ENCODE data around the gene MRPS2. TPM values are rescaled to one million over a fixed set of nuclear protein-coding genes. Genes with fewer than 3 reads are reported as not detected.

Gene MRPS2
- total and polyA plus RNA-seq, 10 of the 15 experiments (the other 5 are each of a cell fraction or from before 2014, with no cell fraction given) = 3.3 to 103 (median 69.5) TPM

GRCh38 chr9:135454737-135455136 is 45.7 kb upstream of the MRPS2 start:
- Histone ChIP-seq H3K4me2 (ENCODE audit: control insufficient read depth, insufficient read depth) (no peak overlapping the region), H3K9me3 (replicated peaks; ENCODE audit: control insufficient read depth, insufficient read depth, low read length) (no peaks in the 10 kb centered on the region; the same call in 2 of the 3 replicates), H3K9ac (ENCODE audit: control insufficient read depth, insufficient read depth, low read length) (no peak overlapping the region), H3K27ac (ENCODE audit: control insufficient read depth, insufficient read depth) (no peak overlapping the region), H3K36me3 (ENCODE audit: control insufficient read depth in 2 of 2, insufficient read depth in 2 of 2, low read length in 1 of 2) (no peaks in the 10 kb centered on the region), H3K79me2 (ENCODE audit: control insufficient read depth, insufficient read depth, low read length) (no peaks in the 10 kb centered on the region), H3K27me3 (replicated peaks in 1 of 2; ENCODE audit: control insufficient read depth in 2 of 2, insufficient read depth in 2 of 2, low read length in 1 of 2) (peaks cover 0 to 4% of the 10 kb centered on the region in 2 experiments; a peak in 1 of 4 replicates), H3K4me1 (ENCODE audit: control insufficient read depth, insufficient read depth, low read length) (no peaks in the 10 kb centered on the region), H4K20me1 (ENCODE audit: control insufficient read depth, insufficient read depth) (no peaks in the 10 kb centered on the region), H2AFZ (ENCODE audit: control insufficient read depth, low read depth, low read length) (no peak overlapping the region), H3K4me3 (no peak overlapping the region)
- POLR2A ChIA-PET = no interaction called here
- CTCF ChIA-PET = interaction anchor here (0.6 kb wide), 1 partner anchor 111 kb away, joined by 3 read pairs; no protein-coding TSS in a partner anchor
- ATAC-seq (no peak), DNase-seq (ENCODE audit: low read depth, low spot score) (no peak), FAIRE-seq (no peak)
- no TSS peak for BruUV-seq (replicated peaks)
- in situ Hi-C loops (cut with MboI) = no loop called here
- 6% methylated on average over 5 of the region's 5 CpGs for WGBS (ENCODE audit: insufficient coverage, insufficient replicate concordance, low lambda C conversion rate, missing lambda C conversion rate)
- intact Hi-C loops (cut with micrococcal nuclease; ENCODE audit: unreplicated experiment) = no loop called here
- RAD21 ChIA-PET (ENCODE audit: unreplicated experiment) = no interaction called here
- SMC1A ChIA-PET (ENCODE audit: uncharacterized antibody, unreplicated experiment) = no interaction called here
- TF ChIP-seq TCF3 (IDR thresholded peaks at IDR 0.05; ENCODE audit: borderline replicate concordance, insufficient read depth, low read depth, low read length) = no peak

- FAIRE-seq = no peak
- DNase-seq (ENCODE audit: low read depth, low spot score) = no peak
- in situ Hi-C loops (cut with MboI) (no loop called here), intact Hi-C loops (cut with micrococcal nuclease; ENCODE audit: unreplicated experiment) (no loop called here)
- Histone ChIP-seq H3K4me3 (no peak overlapping the region), H4K20me1 (ENCODE audit: control insufficient read depth, insufficient read depth) (no peaks in the 10 kb centered on the region), H3K9ac (ENCODE audit: control insufficient read depth, insufficient read depth, low read length) (no peak overlapping the region), H3K27ac (ENCODE audit: control insufficient read depth, insufficient read depth) (no peak overlapping the region), H2AFZ (ENCODE audit: control insufficient read depth, low read depth, low read length) (no peak overlapping the region), H3K4me1 (ENCODE audit: control insufficient read depth, insufficient read depth, low read length) (no peaks in the 10 kb centered on the region), H3K36me3 (ENCODE audit: control insufficient read depth in 2 of 2, insufficient read depth in 2 of 2, low read length in 1 of 2) (no peaks in the 10 kb centered on the region), H3K9me3 (replicated peaks; ENCODE audit: control insufficient read depth, insufficient read depth, low read length) (no peaks in the 10 kb centered on the region; the same call in 2 of the 3 replicates), H3K4me2 (ENCODE audit: control insufficient read depth, insufficient read depth) (no peak overlapping the region), H3K79me2 (ENCODE audit: control insufficient read depth, insufficient read depth, low read length) (no peaks in the 10 kb centered on the region), H3K27me3 (replicated peaks in 1 of 2; ENCODE audit: control insufficient read depth in 2 of 2, insufficient read depth in 2 of 2, low read length in 1 of 2) (peaks cover 0 to 4% of the 10 kb centered on the region in 2 experiments; a peak in 1 of 4 replicates)
- ChIA-PET SMC1A (ENCODE audit: uncharacterized antibody, unreplicated experiment) (no interaction called here), POLR2A (no interaction called here), CTCF (no interaction called here), RAD21 (ENCODE audit: unreplicated experiment) (no interaction called here)
- BruUV-seq (replicated peaks) = no TSS peak
- ATAC-seq = no peak
- WGBS (ENCODE audit: insufficient coverage, insufficient replicate concordance, low lambda C conversion rate, missing lambda C conversion rate) = 42% methylated on average over 23 of the region's 23 CpGs
- TF ChIP-seq BACH1 (IDR thresholded peaks at IDR 0.05; ENCODE audit: borderline replicate concordance) = no peak
- no peak for TF ChIP-seq HDAC2 (IDR thresholded peaks at IDR 0.05)
- TF ChIP-seq RCOR1 (conservative IDR thresholded peaks at IDR 0.05; ENCODE audit: low read depth, low read length) = no peak
- TF ChIP-seq SREBF1 (IDR thresholded peaks at IDR 0.05; ENCODE audit: low read length) = no peak
- TF ChIP-seq ZNF592 (IDR thresholded peaks at IDR 0.05) = no peak
- no peak for TF ChIP-seq KLF5 (IDR thresholded peaks at IDR 0.05; ENCODE audit: partially characterized antibody)
- no peak for TF ChIP-seq POLR2AphosphoS5 (IDR thresholded peaks at IDR 0.05; ENCODE audit: low read length)
- TF ChIP-seq POLR2A (IDR thresholded peaks at IDR 0.05; ENCODE audit: low read depth, low read length) = no peak
- no peak for TF ChIP-seq HCFC1 (IDR thresholded peaks at IDR 0.05; ENCODE audit: low read length)
- no peak for TF ChIP-seq PML (IDR thresholded peaks at IDR 0.05; ENCODE audit: low read length)
- no peak for TF ChIP-seq SKIL (IDR thresholded peaks at IDR 0.05; ENCODE audit: low read depth, poor library complexity, severe bottlenecking)
Measured at GRCh38 chr9:135455401-135456030, 45.0 kb upstream of the MRPS2 start.

Data from GM12878 (cell line).